ENCODE data around the gene IL6ST.

IL6ST gene

GRCh38 chr5:55904152-55904551 lies 90.6 kb downstream of the IL6ST start:
- no peak for TF ChIP-seq ZBTB7A (IDR thresholded peaks at IDR 0.05; ENCODE audit: low read depth)
- TF ChIP-seq CEBPB (IDR thresholded peaks at IDR 0.05) = no peak
- TF ChIP-seq FOXM1 (IDR thresholded peaks at IDR 0.05; ENCODE audit: borderline replicate concordance, low read depth) = no peak
- no peak for TF ChIP-seq TEAD4 (IDR thresholded peaks at IDR 0.05)

GRCh38 chr5:55903121-55903701 lies 91.6 kb downstream of the IL6ST start:
- no peak for TF ChIP-seq TCF12 (IDR thresholded peaks at IDR 0.05; ENCODE audit: low read depth)
- TF ChIP-seq RAD21 (IDR thresholded peaks at IDR 0.05; ENCODE audit: low read depth) = no peak
- no peak for TF ChIP-seq TAF1 (IDR thresholded peaks at IDR 0.05; ENCODE audit: low read depth)
- TF ChIP-seq EGR1 (IDR thresholded peaks at IDR 0.05) = no peak
- TF ChIP-seq CREB1 (IDR thresholded peaks at IDR 0.05; ENCODE audit: low read depth) = no peak
- TF ChIP-seq YY1 (IDR thresholded peaks at IDR 0.05; ENCODE audit: low read depth) = no peak
- no peak for TF ChIP-seq MAX (IDR thresholded peaks at IDR 0.05)
- no peak for TF ChIP-seq CEBPB (IDR thresholded peaks at IDR 0.05)
- TF ChIP-seq TEAD4 (IDR thresholded peaks at IDR 0.05) = no peak
- TF ChIP-seq FOXM1 (IDR thresholded peaks at IDR 0.05; ENCODE audit: borderline replicate concordance, low read depth) = no peak
- no peak for TF ChIP-seq NFIC (IDR thresholded peaks at IDR 0.05)
- no peak for TF ChIP-seq REST (IDR thresholded peaks at IDR 0.05; ENCODE audit: low read depth)
- no peak for TF ChIP-seq USF1 (IDR thresholded peaks at IDR 0.05)
- no peak for TF ChIP-seq ZBTB7A (IDR thresholded peaks at IDR 0.05; ENCODE audit: low read depth)

GRCh38 chr5:55902696-55903095 lies 92.1 kb downstream of the IL6ST start:
- TF ChIP-seq RAD21 (IDR thresholded peaks at IDR 0.05; ENCODE audit: low read depth) (no peak), YY1 (IDR thresholded peaks at IDR 0.05; ENCODE audit: low read depth) (no peak)

GRCh38 chr5:55900776-55901175 lies 94.0 kb downstream of the IL6ST start:
- no peak for TF ChIP-seq MAX (IDR thresholded peaks at IDR 0.05)
- no peak for TF ChIP-seq NFIC (IDR thresholded peaks at IDR 0.05)
- no peak for TF ChIP-seq TCF12 (IDR thresholded peaks at IDR 0.05; ENCODE audit: low read depth)
- TF ChIP-seq TEAD4 (IDR thresholded peaks at IDR 0.05) = no peak
- TF ChIP-seq RAD21 (IDR thresholded peaks at IDR 0.05; ENCODE audit: low read depth) = no peak
- TF ChIP-seq CEBPB (IDR thresholded peaks at IDR 0.05) = no peak
- TF ChIP-seq REST (IDR thresholded peaks at IDR 0.05; ENCODE audit: low read depth) = no peak
- TF ChIP-seq FOXM1 (IDR thresholded peaks at IDR 0.05; ENCODE audit: borderline replicate concordance, low read depth) = no peak
- TF ChIP-seq USF1 (IDR thresholded peaks at IDR 0.05) = no peak
- TF ChIP-seq YY1 (IDR thresholded peaks at IDR 0.05; ENCODE audit: low read depth) = no peak
- no peak for TF ChIP-seq EGR1 (IDR thresholded peaks at IDR 0.05)
- no peak for TF ChIP-seq TAF1 (IDR thresholded peaks at IDR 0.05; ENCODE audit: low read depth)
- no peak for TF ChIP-seq EP300 (IDR thresholded peaks at IDR 0.05; ENCODE audit: borderline replicate concordance)
- no peak for TF ChIP-seq CREB1 (IDR thresholded peaks at IDR 0.05; ENCODE audit: low read depth)
- no peak for TF ChIP-seq ZBTB7A (IDR thresholded peaks at IDR 0.05; ENCODE audit: low read depth)

GRCh38 chr5:55900068-55900467 lies 94.7 kb downstream of the IL6ST start:
- TF ChIP-seq TCF12 (IDR thresholded peaks at IDR 0.05; ENCODE audit: low read depth) (no peak), EP300 (IDR thresholded peaks at IDR 0.05; ENCODE audit: borderline replicate concordance) (no peak), TAF1 (IDR thresholded peaks at IDR 0.05; ENCODE audit: low read depth) (no peak), NFIC (IDR thresholded peaks at IDR 0.05) (no peak)

- TF ChIP-seq YY1 (IDR thresholded peaks at IDR 0.05; ENCODE audit: low read depth) (no peak), NFIC (IDR thresholded peaks at IDR 0.05) (no peak), EP300 (IDR thresholded peaks at IDR 0.05; ENCODE audit: borderline replicate concordance) (no peak), ZBTB7A (IDR thresholded peaks at IDR 0.05; ENCODE audit: low read depth) (no peak), TEAD4 (IDR thresholded peaks at IDR 0.05) (no peak), USF1 (IDR thresholded peaks at IDR 0.05) (no peak), CREB1 (IDR thresholded peaks at IDR 0.05; ENCODE audit: low read depth) (no peak), TCF12 (IDR thresholded peaks at IDR 0.05; ENCODE audit: low read depth) (no peak), FOXM1 (IDR thresholded peaks at IDR 0.05; ENCODE audit: borderline replicate concordance, low read depth) (no peak), EGR1 (IDR thresholded peaks at IDR 0.05) (no peak), MAX (IDR thresholded peaks at IDR 0.05) (no peak), REST (IDR thresholded peaks at IDR 0.05; ENCODE audit: low read depth) (no peak), RAD21 (IDR thresholded peaks at IDR 0.05; ENCODE audit: low read depth) (no peak), TAF1 (IDR thresholded peaks at IDR 0.05; ENCODE audit: low read depth) (no peak), CEBPB (IDR thresholded peaks at IDR 0.05) (no peak)
Measured at GRCh38 chr5:55899344-55899743, 95.4 kb downstream of the IL6ST start.

All from Ishikawa (cell line).